Lower leg skin (tissue), 4 donors: Measurements from ENCODE around the gene DDX24. TPM values are rescaled to one million over a fixed set of nuclear protein-coding genes. Genes with fewer than 3 reads are reported as not detected.

Experiments used
- DNase-seq, 2 donors: peaks; one replicate each; pipeline ENCODE4 v3.0.0-alpha.2; 2019; ENCODE audit warnings: low spot score in 2 of 2
- H3K4me3 ChIP-seq: fragments of 200-600 bp; sonication (generic); 2 replicates; pipeline ENCODE4 v1.5.1; 2017; ENCODE audit warnings: mild to moderate bottlenecking, low read depth; ENCODE audit not compliant: poor library complexity, severe bottlenecking
- CTCF ChIP-seq, 3 donors: fragments of 450-650 bp; IDR thresholded peaks; one replicate each; pipeline ENCODE4 v1.5.1; 2016; ENCODE audit warnings: antibody characterized with exemption in 3 of 3, mild to moderate bottlenecking in 3 of 3, moderate library complexity in 2 of 3
- POLR2A ChIP-seq, 2 donors: fragments of 450-650 bp; IDR thresholded peaks; one replicate each; pipeline ENCODE4 v1.6.1; 2016 to 2017; ENCODE audit warnings: antibody characterized with exemption in 2 of 2, mild to moderate bottlenecking in 1 of 2, moderate library complexity in 1 of 2
- WGBS, 2 donors: methylation state at CpG; one replicate each; pipeline ENCODE4 v1.1.5; 2018; 5-methylcytosine and 5-hydroxymethylcytosine counted together
- intact Hi-C: fragments of 100-400 bp; cut with DNase I; formaldehyde crosslinking; loops from one replicate; pipeline ENCODE4 v1.15.0; 2023; ENCODE audit warnings: low total_unique reads
- total RNA-seq, 4 donors: library from RNA; depleted of rRNA; stranded (reverse); fragments of >200 nt; gene quantifications; one replicate each; pipeline ENCODE4 v1.1.0, GENCODE V29; 2016

Gene DDX24
- total RNA-seq, 4 donors from 2014 or later: 91.7 to 132 (median 102) TPM

- 79 to 86% methylated on average over 8 of the region's 8 CpGs for WGBS, 2 donors
- no peak for TF ChIP-seq CTCF (IDR thresholded peaks at IDR 0.05)
- no peak for TF ChIP-seq POLR2A (IDR thresholded peaks at IDR 0.05)
- DNase-seq: no peak
- intact Hi-C loops: no loop called here
- no peak overlapping the region for H3K4me3 ChIP-seq
These were observed 64.5 kb downstream of the DDX24 start for GRCh38 chr14:94016446-94016976.

- no peak overlapping the region for H3K4me3 ChIP-seq
- WGBS, 2 donors: 61 to 70% methylated on average over 2 of the region's 2 CpGs
- intact Hi-C loops: no loop called here
- TF ChIP-seq POLR2A (IDR thresholded peaks at IDR 0.05): no peak
- TF ChIP-seq CTCF (IDR thresholded peaks at IDR 0.05): no peak
- DNase-seq: no peak
These were observed 65.8 kb downstream of the DDX24 start for GRCh38 chr14:94015223-94015622.

- intact Hi-C loops: no loop called here
- TF ChIP-seq CTCF (IDR thresholded peaks at IDR 0.05) (no peak), POLR2A (IDR thresholded peaks at IDR 0.05) (no peak)
- DNase-seq: no peak
- no peak overlapping the region for H3K4me3 ChIP-seq
- 64 to 71% methylated on average over 6 of the region's 6 CpGs for WGBS, 2 donors
These were observed 66.6 kb downstream of the DDX24 start for GRCh38 chr14:94014382-94014781.

GRCh38 chr14:94011795-94012194 lies 69.2 kb downstream of the DDX24 start:
- no peak for TF ChIP-seq CTCF (IDR thresholded peaks at IDR 0.05)
- TF ChIP-seq POLR2A (IDR thresholded peaks at IDR 0.05): no peak
- H3K4me3 ChIP-seq: no peak overlapping the region
- no peak for DNase-seq
- WGBS, 2 donors: 34 to 36% methylated on average over 2 of the region's 2 CpGs
- intact Hi-C loops: no loop called here

- no peak for TF ChIP-seq POLR2A (IDR thresholded peaks at IDR 0.05)
- no peak for TF ChIP-seq CTCF (IDR thresholded peaks at IDR 0.05)
These were observed 70.4 kb downstream of the DDX24 start for GRCh38 chr14:94010625-94011024.

GRCh38 chr14:94009767-94010166 lies 71.2 kb downstream of the DDX24 start:
- H3K4me3 ChIP-seq: no peak overlapping the region
- TF ChIP-seq POLR2A (IDR thresholded peaks at IDR 0.05) (no peak), CTCF (IDR thresholded peaks at IDR 0.05) (no peak)
- 21 to 32% methylated on average over 4 of the region's 4 CpGs for WGBS, 2 donors
- no peak for DNase-seq
- intact Hi-C loops: no loop called here

More at GRCh38 chr14:94010625-94011024, 70.4 kb downstream of the DDX24 start:
- 81 to 87% methylated on average over 6 of the region's 6 CpGs for WGBS, 2 donors
- intact Hi-C loops: no loop called here
- DNase-seq: no peak
- no peak overlapping the region for H3K4me3 ChIP-seq
